ENCODE measurements around the gene LYZL2.
"Not testable (repeated sequence)": the region's sequence is repeated elsewhere in the genome, so short reads cannot be mapped to it uniquely, and the experiment has no call there.

The LYZL2 gene

GRCh38 chr10:30600005-30600404 is 29.5 kb downstream of the LYZL2 start:
- no peaks in the 10 kb centered on the region for H3K27me3 ChIP-seq (ENCODE audit: control insufficient read depth, insufficient read depth, low read length)
- no peaks in the 10 kb centered on the region for H3K9me3 ChIP-seq (ENCODE audit: control insufficient read depth, low read length)
- no peak overlapping the region for H3K4me3 ChIP-seq (ENCODE audit: low read length)
- H3K9ac ChIP-seq (ENCODE audit: low read length): no peak overlapping the region
- H3K36me3 ChIP-seq (ENCODE audit: control insufficient read depth, insufficient read depth, low read length): no peaks in the 10 kb centered on the region
- H3K4me1 ChIP-seq (ENCODE audit: control insufficient read depth, insufficient read depth, low read length): no peaks in the 10 kb centered on the region

GRCh38 chr10:30598105-30598776 is 31.3 kb downstream of the LYZL2 start:
- no peak overlapping the region for H3K9ac ChIP-seq (ENCODE audit: low read length)

GRCh38 chr10:30597433-30597824 is 32.1 kb downstream of the LYZL2 start:
- H3K4me1 ChIP-seq (ENCODE audit: control insufficient read depth, insufficient read depth, low read length); H3K27me3 ChIP-seq (ENCODE audit: control insufficient read depth, insufficient read depth, low read length); H3K36me3 ChIP-seq (ENCODE audit: control insufficient read depth, insufficient read depth, low read length); H3K9me3 ChIP-seq (ENCODE audit: control insufficient read depth, low read length); H3K4me3 ChIP-seq (ENCODE audit: low read length); H3K9ac ChIP-seq (ENCODE audit: low read length): not testable (repeated sequence)

More at GRCh38 chr10:30598105-30598776, 31.3 kb downstream of the LYZL2 start:
- Histone ChIP-seq H3K4me1 (ENCODE audit: control insufficient read depth, insufficient read depth, low read length) (no peaks in the 10 kb centered on the region), H3K4me3 (ENCODE audit: low read length) (no peak overlapping the region), H3K36me3 (ENCODE audit: control insufficient read depth, insufficient read depth, low read length) (no peaks in the 10 kb centered on the region), H3K9me3 (ENCODE audit: control insufficient read depth, low read length) (no peaks in the 10 kb centered on the region), H3K27me3 (ENCODE audit: control insufficient read depth, insufficient read depth, low read length) (no peaks in the 10 kb centered on the region)

- H3K36me3 ChIP-seq (ENCODE audit: control insufficient read depth, insufficient read depth, low read length); H3K4me1 ChIP-seq (ENCODE audit: control insufficient read depth, insufficient read depth, low read length); H3K9ac ChIP-seq (ENCODE audit: low read length); H3K27me3 ChIP-seq (ENCODE audit: control insufficient read depth, insufficient read depth, low read length); H3K9me3 ChIP-seq (ENCODE audit: control insufficient read depth, low read length); H3K4me3 ChIP-seq (ENCODE audit: low read length): not testable (repeated sequence)
These were observed 32.8 kb downstream of the LYZL2 start for GRCh38 chr10:30596493-30597432.

- no peaks in the 10 kb centered on the region for H3K36me3 ChIP-seq (ENCODE audit: control insufficient read depth, insufficient read depth, low read length)
- no peak overlapping the region for H3K4me3 ChIP-seq (ENCODE audit: low read length)
- no peak overlapping the region for H3K9ac ChIP-seq (ENCODE audit: low read length)
- no peaks in the 10 kb centered on the region for H3K27me3 ChIP-seq (ENCODE audit: control insufficient read depth, insufficient read depth, low read length)
- no peaks in the 10 kb centered on the region for H3K9me3 ChIP-seq (ENCODE audit: control insufficient read depth, low read length)
- no peaks in the 10 kb centered on the region for H3K4me1 ChIP-seq (ENCODE audit: control insufficient read depth, insufficient read depth, low read length)
These were observed 33.5 kb downstream of the LYZL2 start for GRCh38 chr10:30596013-30596412.

- no peaks in the 10 kb centered on the region for H3K4me1 ChIP-seq (ENCODE audit: control insufficient read depth, insufficient read depth, low read length)
These were observed 35.5 kb downstream of the LYZL2 start for GRCh38 chr10:30594077-30594476.

GRCh38 chr10:30592770-30593169 is 36.8 kb downstream of the LYZL2 start:
- H3K4me1 ChIP-seq (ENCODE audit: control insufficient read depth, insufficient read depth, low read length); H3K27me3 ChIP-seq (ENCODE audit: control insufficient read depth, insufficient read depth, low read length); H3K9ac ChIP-seq (ENCODE audit: low read length); H3K36me3 ChIP-seq (ENCODE audit: control insufficient read depth, insufficient read depth, low read length); H3K9me3 ChIP-seq (ENCODE audit: control insufficient read depth, low read length); H3K4me3 ChIP-seq (ENCODE audit: low read length): not testable (repeated sequence)

More at GRCh38 chr10:30594077-30594476, 35.5 kb downstream of the LYZL2 start:
- Histone ChIP-seq H3K9ac (ENCODE audit: low read length) (no peak overlapping the region), H3K27me3 (ENCODE audit: control insufficient read depth, insufficient read depth, low read length) (no peaks in the 10 kb centered on the region), H3K9me3 (ENCODE audit: control insufficient read depth, low read length) (no peaks in the 10 kb centered on the region), H3K4me3 (ENCODE audit: low read length) (no peak overlapping the region), H3K36me3 (ENCODE audit: control insufficient read depth, insufficient read depth, low read length) (no peaks in the 10 kb centered on the region)

GRCh38 chr10:30591249-30591670 is 38.3 kb downstream of the LYZL2 start:
- H3K9me3 ChIP-seq (ENCODE audit: control insufficient read depth, low read length): no peaks in the 10 kb centered on the region

GRCh38 chr10:30589441-30589840 is 40.1 kb downstream of the LYZL2 start:
- no peak overlapping the region for H3K4me3 ChIP-seq (ENCODE audit: low read length)
- H3K4me1 ChIP-seq (ENCODE audit: control insufficient read depth, insufficient read depth, low read length): peaks cover 14% of the 10 kb centered on the region
- H3K27me3 ChIP-seq (ENCODE audit: control insufficient read depth, insufficient read depth, low read length): no peaks in the 10 kb centered on the region
- no peaks in the 10 kb centered on the region for H3K9me3 ChIP-seq (ENCODE audit: control insufficient read depth, low read length)
- no peak overlapping the region for H3K9ac ChIP-seq (ENCODE audit: low read length)
- no peaks in the 10 kb centered on the region for H3K36me3 ChIP-seq (ENCODE audit: control insufficient read depth, insufficient read depth, low read length)

More at GRCh38 chr10:30591249-30591670, 38.3 kb downstream of the LYZL2 start:
- Histone ChIP-seq H3K4me1 (ENCODE audit: control insufficient read depth, insufficient read depth, low read length) (peaks cover 14% of the 10 kb centered on the region), H3K36me3 (ENCODE audit: control insufficient read depth, insufficient read depth, low read length) (no peaks in the 10 kb centered on the region), H3K9ac (ENCODE audit: low read length) (no peak overlapping the region), H3K27me3 (ENCODE audit: control insufficient read depth, insufficient read depth, low read length) (no peaks in the 10 kb centered on the region), H3K4me3 (ENCODE audit: low read length) (no peak overlapping the region)

- Histone ChIP-seq H3K9ac (ENCODE audit: low read length) (peak overlapping the region; percentile 19), H3K27me3 (ENCODE audit: control insufficient read depth, insufficient read depth, low read length) (no peaks in the 10 kb centered on the region), H3K9me3 (ENCODE audit: control insufficient read depth, low read length) (no peaks in the 10 kb centered on the region), H3K36me3 (ENCODE audit: control insufficient read depth, insufficient read depth, low read length) (no peaks in the 10 kb centered on the region), H3K4me3 (ENCODE audit: low read length) (no peak overlapping the region), H3K4me1 (ENCODE audit: control insufficient read depth, insufficient read depth, low read length) (peaks cover 20% of the 10 kb centered on the region)
These were observed 42.0 kb downstream of the LYZL2 start for GRCh38 chr10:30587522-30588031.

- H3K27me3 ChIP-seq (ENCODE audit: control insufficient read depth, insufficient read depth, low read length): no peaks in the 10 kb centered on the region
- H3K4me1 ChIP-seq (ENCODE audit: control insufficient read depth, insufficient read depth, low read length): peaks cover 20% of the 10 kb centered on the region
- H3K36me3 ChIP-seq (ENCODE audit: control insufficient read depth, insufficient read depth, low read length): no peaks in the 10 kb centered on the region
- H3K9me3 ChIP-seq (ENCODE audit: control insufficient read depth, low read length): no peaks in the 10 kb centered on the region
- H3K4me3 ChIP-seq (ENCODE audit: low read length): no peak overlapping the region
- H3K9ac ChIP-seq (ENCODE audit: low read length): peak overlapping the region; percentile 19
These were observed 42.7 kb downstream of the LYZL2 start for GRCh38 chr10:30586828-30587227.

- Histone ChIP-seq H3K9me3 (ENCODE audit: control insufficient read depth, low read length) (no peaks in the 10 kb centered on the region), H3K36me3 (ENCODE audit: control insufficient read depth, insufficient read depth, low read length) (no peaks in the 10 kb centered on the region), H3K4me1 (ENCODE audit: control insufficient read depth, insufficient read depth, low read length) (peaks cover 20% of the 10 kb centered on the region), H3K4me3 (ENCODE audit: low read length) (peak overlapping the region; percentile 54), H3K27me3 (ENCODE audit: control insufficient read depth, insufficient read depth, low read length) (no peaks in the 10 kb centered on the region), H3K9ac (ENCODE audit: low read length) (peak overlapping the region; percentile 58)
These were observed 45.7 kb downstream of the LYZL2 start for GRCh38 chr10:30583778-30584415.

Data from mucosa of stomach (tissue), 1 donor.